Activated naive CD8-positive, alpha-beta T cell (primary cell): Measurements from ENCODE around the gene ELL.

Source experiments
- H3K27ac Mint-ChIP-seq: one replicate; pipeline ENCODE4 v1.8.0; 2021; ENCODE audit warnings: mixed read lengths
- H3K27me3 Mint-ChIP-seq: one replicate; pipeline ENCODE4 v1.8.0; 2021; ENCODE audit warnings: mixed read lengths
- H3K36me3 Mint-ChIP-seq: one replicate; pipeline ENCODE4 v1.8.0; 2021; ENCODE audit warnings: mixed read lengths
- H3K4me1 Mint-ChIP-seq: one replicate; pipeline ENCODE4 v1.8.0; 2021; ENCODE audit warnings: low read depth, mixed read lengths
- H3K4me3 Mint-ChIP-seq: one replicate; pipeline ENCODE4 v1.8.0; 2021; ENCODE audit warnings: mild to moderate bottlenecking, mixed read lengths
- H3K9me3 Mint-ChIP-seq: one replicate; pipeline ENCODE4 v1.8.0; 2021; ENCODE audit warnings: low read depth, mixed read lengths

Gene ELL

DNA sequence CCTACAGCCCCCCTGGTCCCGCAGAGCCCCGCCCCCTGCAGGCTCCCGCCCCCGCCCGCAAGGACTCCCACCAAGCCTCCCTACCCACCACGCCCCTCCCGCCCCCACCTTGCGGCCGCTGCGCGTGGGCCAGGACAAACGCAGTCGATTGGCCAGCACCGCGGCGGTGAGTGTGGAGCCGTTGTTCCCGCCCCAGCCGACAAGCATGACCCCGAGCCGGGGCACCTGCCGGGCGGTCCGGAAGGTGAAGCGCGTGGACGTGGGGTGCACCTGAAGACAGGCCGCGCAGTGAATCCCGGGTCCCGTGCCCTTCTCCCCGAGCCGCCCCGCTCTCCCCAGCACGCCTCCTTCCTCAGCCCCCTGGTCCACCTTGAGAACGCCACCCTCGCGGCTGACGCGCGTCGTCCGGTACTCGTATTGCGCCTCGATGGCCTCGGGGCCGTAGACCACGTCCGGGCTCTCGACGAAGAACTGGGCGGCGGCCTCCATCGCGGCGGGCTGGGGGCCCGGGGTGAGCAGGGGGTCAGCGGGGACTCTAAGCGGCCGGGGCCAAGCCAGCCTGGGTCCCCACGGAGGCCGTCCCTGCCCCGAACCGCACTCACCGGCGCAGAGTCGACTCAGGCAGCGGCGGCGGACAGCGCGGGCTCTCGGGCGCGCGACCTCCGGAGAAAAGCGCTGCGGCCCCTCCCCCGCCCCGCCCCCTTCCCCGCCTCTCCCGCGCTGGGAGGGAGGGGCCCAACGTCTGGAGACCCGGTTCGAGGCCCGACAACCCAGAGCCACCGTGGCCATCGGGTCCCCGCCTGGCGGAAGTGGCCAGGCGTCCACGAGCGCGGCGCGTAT is 84.2 kb downstream of the ELL start, which contains the start of gene ISYNA1:
Gene ISYNA1, minus strand, starts transcription at position 643 of the 840 bp plus-strand sequence. Its CDS starts 154 bp downstream, at position 489.
- Mint-ChIP-seq H3K27me3 (no peaks in the 10 kb centered on the region), H3K9me3 (no peaks in the 10 kb centered on the region), H3K4me3 (peak within 1 kb of the TSS; percentile 69), H3K36me3 (no peaks in the 10 kb centered on the region), H3K27ac (no peak within 1 kb of the TSS), H3K4me1 (peaks cover 20% of the 10 kb centered on the region)

DNA sequence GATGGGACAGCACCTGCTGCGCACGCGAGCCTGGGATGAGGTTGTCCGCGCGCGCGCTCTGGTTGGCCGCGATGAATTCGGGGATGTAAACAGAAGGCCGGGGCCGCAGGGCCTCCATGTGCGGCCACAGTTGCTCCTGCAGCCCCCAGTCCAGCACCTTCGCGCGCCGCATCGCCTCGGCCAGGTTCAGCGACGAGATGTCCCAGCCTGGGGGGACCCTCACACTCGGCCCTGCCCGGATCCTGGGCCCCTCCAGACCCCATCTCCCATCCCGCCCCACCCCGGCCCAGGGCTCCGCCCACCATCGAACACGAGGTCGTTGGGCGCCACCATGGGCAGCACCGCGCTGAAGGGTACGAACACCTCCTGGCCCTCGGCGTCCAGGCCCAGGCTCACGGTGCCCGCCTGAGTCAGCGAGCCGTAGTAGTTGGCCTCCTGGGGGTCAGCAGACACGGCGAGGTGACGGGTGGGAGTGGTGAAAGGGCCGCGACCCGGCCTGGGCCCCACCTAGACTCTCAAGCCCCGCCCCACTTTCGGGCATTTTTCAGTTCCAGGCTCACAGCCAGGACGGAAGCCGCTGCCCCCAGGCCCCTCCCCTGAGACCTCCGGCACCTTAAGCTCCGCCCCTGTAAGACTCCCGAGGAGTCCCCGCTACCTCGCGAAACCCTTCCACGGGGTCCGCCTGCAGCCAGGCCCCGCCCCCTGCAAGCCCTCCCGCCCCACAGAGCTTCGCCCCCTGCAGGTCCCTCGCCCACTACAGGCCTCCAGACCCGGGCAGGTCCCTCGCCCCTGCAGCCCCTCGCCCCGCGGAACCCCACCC is 85.0 kb downstream of the ELL start:
- no peaks in the 10 kb centered on the region for H3K27me3 Mint-ChIP-seq
- H3K4me3 Mint-ChIP-seq = peak overlapping the region; percentile 78
- H3K36me3 Mint-ChIP-seq = no peaks in the 10 kb centered on the region
- H3K27ac Mint-ChIP-seq = peak overlapping the region; percentile 61
- no peaks in the 10 kb centered on the region for H3K9me3 Mint-ChIP-seq
- peaks cover 19% of the 10 kb centered on the region for H3K4me1 Mint-ChIP-seq

DNA sequence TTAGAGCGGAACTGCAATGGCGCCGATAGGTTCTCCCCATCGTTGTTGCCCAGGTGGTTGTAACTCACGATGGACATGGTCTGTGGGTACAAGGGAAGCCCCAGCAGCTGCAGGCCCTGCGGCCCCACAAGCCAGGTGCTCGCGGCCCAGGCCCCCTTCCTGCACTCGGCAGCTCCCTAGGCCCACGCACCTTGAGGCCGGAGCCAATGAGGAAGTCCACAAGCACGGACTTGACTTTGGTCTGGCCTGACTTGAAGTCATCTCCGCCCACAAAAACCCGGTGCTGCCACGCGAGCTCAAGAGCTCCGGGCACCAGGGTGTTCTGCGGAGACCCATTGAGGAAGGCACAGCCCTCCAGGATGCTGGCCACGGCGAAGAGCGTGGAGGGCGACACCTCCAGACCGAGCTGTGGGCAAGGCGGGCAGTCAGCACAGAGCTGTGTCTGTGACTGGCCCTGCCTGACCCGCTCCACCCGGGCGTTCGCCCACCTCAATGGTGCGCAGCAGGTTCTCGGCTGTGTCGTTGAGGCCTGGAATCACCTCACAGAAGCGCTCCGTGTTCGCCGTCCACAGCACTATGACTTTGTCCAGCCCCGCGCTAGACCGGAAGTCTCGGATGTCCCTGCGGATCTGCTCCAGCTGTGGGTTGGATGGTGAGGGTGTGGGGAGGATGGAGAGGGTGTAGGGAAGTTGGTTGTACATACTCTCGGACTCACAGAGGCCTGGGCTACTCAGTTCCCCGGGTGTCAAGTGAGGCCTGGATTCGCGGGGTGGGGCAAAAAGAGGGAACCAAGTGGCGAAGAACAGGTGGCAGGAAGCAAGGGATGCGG is 85.8 kb downstream of the ELL start:
- H3K36me3 Mint-ChIP-seq = no peaks in the 10 kb centered on the region
- H3K4me1 Mint-ChIP-seq = peaks cover 19% of the 10 kb centered on the region
- H3K27me3 Mint-ChIP-seq = no peaks in the 10 kb centered on the region
- peak overlapping the region; percentile 61 for H3K27ac Mint-ChIP-seq
- peak overlapping the region; percentile 78 for H3K4me3 Mint-ChIP-seq
- no peaks in the 10 kb centered on the region for H3K9me3 Mint-ChIP-seq

DNA sequence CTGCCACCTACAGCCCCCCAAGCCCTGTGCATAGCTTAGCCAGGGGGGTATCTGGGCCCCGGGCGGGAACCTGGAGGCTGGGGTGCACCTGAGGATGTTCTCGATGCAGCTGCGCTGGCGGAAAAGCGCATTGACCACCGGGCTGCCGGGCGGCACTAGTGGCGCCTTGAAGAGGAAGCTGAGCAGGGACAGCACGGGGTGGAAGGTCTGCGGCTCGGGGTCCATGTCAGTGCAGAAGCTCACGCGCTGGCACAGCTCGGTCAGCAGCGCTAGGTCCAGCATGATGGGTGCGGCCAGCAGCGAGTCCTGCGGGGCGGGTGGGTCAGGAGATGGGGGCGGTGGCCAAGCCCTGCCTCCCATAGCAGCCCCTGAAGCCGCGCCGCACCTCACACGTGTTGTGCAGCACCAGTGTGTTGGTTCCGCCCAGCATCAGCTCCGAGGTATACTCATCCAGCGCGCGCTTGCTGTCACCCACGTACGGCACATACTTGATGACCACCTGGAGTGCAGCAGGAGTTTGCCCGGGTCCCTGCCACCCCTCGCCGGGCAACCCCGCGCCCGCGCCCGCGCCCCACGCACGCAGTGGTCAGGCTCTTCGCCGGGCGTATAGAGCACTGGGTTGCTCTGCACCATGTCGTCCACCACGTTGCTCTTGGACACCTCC is 86.6 kb downstream of the ELL start:
- peaks cover 18% of the 10 kb centered on the region for H3K4me1 Mint-ChIP-seq
- H3K27ac Mint-ChIP-seq = no peak overlapping the region
- no peaks in the 10 kb centered on the region for H3K9me3 Mint-ChIP-seq
- no peak overlapping the region for H3K4me3 Mint-ChIP-seq
- H3K36me3 Mint-ChIP-seq = no peaks in the 10 kb centered on the region
- H3K27me3 Mint-ChIP-seq = no peaks in the 10 kb centered on the region

DNA sequence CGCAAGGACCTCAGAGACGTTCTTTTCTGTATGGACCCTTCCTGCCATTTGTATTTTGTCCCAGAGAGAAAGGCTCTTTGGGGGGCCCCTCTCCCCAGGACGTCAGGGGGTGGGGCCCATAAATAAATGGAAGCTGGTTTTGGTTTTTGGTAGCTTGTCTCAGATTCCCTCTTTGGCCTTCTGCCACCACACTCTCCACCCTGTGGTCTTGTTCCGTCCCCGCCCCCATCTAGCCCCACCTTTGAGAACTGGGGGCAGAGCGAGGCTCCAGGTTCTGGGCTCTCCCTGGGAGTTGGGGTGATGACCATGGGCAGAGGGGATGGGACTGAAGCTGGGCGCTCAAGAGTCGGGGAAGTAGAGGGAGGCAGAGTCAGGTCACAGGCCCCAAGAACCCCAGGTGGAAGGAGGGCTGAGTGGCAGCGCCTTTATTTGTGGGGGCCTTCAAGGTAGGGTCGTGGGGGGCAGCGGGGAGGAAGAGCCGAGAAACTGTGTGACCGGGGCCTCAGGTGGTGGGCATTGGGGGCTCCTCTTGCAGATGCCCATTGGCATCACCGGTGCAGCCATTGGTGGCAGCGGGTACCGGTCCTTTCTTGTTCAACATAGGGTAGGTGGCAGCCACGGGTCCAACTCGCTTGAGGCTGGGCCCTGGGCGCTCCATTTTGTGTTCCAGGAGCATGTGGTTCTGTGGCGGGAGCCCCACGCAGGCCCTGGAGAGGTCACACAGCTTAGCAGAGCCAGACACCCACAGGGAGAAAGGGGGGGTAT is 87.3 kb downstream of the ELL start:
- Mint-ChIP-seq H3K4me1 (peaks cover 24% of the 10 kb centered on the region), H3K4me3 (peak overlapping the region; percentile 60), H3K9me3 (no peaks in the 10 kb centered on the region), H3K27ac (peak overlapping the region; percentile 34), H3K36me3 (no peaks in the 10 kb centered on the region), H3K27me3 (no peaks in the 10 kb centered on the region)

DNA sequence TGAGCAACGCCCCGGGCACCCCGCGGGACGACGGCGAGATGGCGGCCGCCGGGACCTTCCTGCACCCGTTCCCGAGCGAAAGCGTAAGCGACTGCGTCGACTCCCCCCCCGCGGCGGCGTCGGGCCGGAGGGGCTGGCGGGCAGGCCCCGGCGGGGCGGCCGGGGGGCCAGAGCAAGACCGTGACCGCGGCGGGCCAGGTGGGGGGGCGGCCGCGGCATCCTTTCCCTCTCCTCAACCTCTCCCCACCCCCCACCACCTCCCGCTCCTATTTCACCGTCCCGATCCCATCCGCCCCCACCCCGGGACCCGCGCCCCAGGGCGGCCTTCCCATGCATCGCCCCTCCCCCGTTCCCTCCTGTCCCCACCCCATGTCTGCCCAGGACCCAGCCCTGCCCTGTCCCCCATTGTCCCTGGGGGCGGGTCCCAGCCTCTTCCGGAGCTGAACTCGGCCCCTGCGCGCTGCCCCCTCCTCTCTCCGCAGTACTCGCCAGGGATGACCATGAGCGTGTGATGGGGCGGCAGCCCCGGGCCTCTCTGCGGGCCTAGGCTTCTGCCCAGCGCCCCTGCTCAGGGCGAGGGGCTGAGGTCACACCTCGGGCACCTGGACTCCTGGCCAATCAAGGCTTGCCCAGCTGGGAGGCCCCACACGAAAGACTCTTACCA is 88.0 kb downstream of the ELL start:
- Mint-ChIP-seq H3K9me3 (no peaks in the 10 kb centered on the region), H3K27me3 (no peaks in the 10 kb centered on the region), H3K4me3 (peak overlapping the region; percentile 60), H3K4me1 (peaks cover 25% of the 10 kb centered on the region), H3K36me3 (no peaks in the 10 kb centered on the region), H3K27ac (peak overlapping the region; percentile 34)

DNA sequence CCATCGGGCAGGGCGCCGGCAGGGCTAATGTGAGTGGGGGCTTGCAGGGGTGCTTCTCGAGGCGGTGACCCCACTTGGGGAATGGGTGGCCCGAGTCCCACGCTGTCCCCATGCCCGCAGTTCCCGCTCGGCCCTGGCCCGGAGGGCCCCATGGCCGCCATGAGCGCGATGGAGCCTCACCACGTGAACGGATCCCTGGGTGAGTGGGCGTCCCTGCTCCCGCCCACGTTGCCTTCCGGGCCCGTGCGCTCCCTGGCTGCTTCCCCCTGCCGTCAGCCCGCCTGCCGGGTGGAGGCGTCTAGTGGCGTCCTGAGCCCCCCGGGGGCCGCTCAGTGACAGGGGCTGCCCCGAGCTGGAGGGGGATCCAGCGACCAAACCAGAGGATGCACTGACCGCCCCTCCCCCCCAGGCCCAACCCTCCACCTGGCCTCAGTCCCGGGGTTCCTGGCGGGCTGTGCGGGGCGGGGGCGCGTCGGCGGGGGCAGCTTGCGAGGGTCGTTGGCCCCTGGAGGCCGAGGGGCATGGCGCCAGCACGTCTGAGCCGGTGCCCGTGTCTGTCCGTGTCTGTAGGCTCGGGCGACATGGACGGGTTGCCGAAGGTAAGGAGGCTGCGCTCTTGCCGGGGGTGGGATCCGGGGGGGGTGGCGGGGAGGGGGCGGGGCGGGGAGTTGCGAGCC is 88.7 kb downstream of the ELL start:
- Mint-ChIP-seq H3K9me3 (no peaks in the 10 kb centered on the region), H3K27me3 (no peaks in the 10 kb centered on the region), H3K4me1 (peaks cover 23% of the 10 kb centered on the region), H3K4me3 (peak overlapping the region; percentile 77), H3K27ac (peak overlapping the region; percentile 50), H3K36me3 (no peaks in the 10 kb centered on the region)

DNA sequence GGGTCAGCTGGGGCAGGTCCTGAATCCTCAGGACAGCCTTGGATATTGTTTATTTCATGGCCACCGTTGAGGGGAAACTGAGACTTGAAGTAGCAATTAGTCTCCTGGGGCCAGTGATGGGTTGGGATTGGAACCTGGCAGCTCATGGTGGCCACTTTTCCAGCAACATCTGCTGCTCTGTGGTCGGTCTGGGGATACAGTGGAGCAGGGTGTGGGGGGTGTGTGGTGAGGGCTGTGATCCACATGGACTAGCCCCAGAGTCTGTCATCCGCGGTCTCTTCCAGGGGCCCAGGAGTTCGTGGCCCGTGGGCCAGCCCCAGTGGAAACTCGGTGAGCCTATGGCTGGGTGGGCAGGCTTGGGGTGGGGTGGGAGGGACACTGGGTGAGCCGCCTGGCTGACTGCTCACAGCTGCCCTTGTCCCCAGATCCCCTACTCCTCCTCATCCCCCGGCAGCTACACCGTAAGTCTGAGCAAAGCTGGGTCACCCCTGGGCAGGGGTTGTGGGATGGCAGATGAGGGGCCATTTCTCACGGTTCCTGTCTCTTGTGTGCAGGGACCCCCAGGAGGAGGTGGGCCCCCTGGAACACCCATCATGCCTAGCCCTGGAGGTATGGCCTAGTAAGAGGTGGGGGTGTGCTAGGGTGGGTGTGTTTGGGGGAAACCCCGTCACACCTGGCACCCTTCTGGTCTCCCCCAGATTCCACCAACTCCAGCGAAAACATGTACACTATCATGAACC is 89.4 kb downstream of the ELL start:
- H3K4me3 Mint-ChIP-seq = peak overlapping the region; percentile 77
- H3K27me3 Mint-ChIP-seq = no peaks in the 10 kb centered on the region
- no peaks in the 10 kb centered on the region for H3K36me3 Mint-ChIP-seq
- H3K27ac Mint-ChIP-seq = peak overlapping the region; percentile 50
- H3K9me3 Mint-ChIP-seq = no peaks in the 10 kb centered on the region
- H3K4me1 Mint-ChIP-seq = peaks cover 23% of the 10 kb centered on the region

DNA sequence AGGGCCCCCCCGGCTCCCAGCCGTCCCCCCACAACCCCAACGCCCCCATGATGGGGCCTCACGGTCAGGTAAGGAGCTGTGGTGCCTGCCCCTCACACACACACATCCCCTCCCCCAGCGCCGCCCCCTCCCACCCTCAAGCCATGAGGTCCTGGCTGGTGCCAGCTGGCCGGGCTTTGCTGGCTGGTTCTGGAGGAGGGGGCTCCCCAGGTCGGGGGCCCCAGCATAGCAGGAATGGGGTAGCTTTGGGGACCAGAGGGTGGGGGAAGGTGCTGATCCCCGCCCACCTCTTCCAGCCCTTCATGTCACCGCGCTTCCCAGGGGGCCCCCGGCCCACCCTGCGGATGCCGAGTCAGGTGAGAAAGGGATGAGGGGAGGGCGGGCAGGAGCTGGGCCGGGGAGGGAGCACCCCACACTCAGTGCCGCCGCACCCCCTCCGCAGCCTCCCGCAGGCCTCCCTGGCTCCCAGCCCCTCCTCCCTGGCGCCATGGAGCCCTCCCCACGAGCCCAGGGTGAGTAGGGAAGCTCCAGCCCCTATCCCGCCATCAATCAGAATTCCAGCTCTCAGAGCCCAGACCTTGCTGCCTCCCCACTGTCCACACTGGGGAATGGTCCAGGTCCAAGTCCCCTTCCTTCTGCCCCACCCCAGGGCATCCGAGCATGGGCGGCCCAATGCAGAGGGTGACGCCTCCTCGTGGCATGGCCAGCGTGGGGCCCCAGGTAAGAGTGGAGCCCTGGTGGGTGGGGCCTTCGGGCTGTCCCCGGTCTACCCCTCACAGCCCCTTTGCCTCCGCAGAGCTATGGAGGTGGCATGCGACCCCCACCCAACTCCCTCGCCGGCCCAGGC is 90.3 kb downstream of the ELL start:
- Mint-ChIP-seq H3K36me3 (no peaks in the 10 kb centered on the region), H3K27ac (no peak overlapping the region), H3K4me1 (peaks cover 23% of the 10 kb centered on the region), H3K27me3 (no peaks in the 10 kb centered on the region), H3K9me3 (no peaks in the 10 kb centered on the region), H3K4me3 (no peak overlapping the region)

DNA sequence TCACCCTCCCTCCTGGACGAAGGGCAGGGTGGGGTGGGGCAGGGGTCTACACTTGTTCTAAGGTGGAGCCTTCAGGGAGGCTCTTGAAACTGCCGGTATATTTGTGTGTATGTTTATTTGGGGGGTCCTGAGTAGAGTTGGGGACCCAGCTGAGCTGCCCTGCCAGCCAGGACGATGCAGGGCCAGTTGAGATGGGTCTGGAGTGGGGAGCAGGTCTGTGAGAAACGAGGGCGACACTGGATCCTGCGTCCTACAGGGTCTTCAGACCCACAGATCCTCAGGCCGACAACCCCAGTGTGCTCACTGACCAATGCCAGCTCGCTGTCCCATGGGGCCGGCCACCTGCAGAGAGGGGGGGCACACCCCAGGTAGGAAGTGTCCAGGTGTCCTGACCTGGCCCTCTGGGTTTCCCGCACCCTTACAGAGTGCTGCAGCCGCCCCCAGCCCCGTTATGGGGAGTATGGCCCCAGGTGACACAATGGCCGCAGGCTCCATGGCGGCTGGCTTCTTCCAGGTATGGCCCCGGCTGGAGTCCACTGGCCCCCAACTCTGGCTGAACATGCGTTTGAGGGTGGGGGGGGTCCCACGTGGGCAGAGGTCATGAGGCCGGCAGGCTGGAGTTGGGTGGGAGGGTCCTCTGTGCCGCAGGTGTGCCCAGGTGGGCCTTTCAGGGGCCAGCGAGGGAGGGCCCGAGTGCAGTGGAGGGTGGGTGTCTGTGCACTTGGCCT is 91.3 kb downstream of the ELL start:
- Mint-ChIP-seq H3K4me3 (peak overlapping the region; percentile 54), H3K27me3 (no peaks in the 10 kb centered on the region), H3K27ac (no peak overlapping the region), H3K4me1 (peaks cover 25% of the 10 kb centered on the region), H3K9me3 (no peaks in the 10 kb centered on the region), H3K36me3 (no peaks in the 10 kb centered on the region)

DNA sequence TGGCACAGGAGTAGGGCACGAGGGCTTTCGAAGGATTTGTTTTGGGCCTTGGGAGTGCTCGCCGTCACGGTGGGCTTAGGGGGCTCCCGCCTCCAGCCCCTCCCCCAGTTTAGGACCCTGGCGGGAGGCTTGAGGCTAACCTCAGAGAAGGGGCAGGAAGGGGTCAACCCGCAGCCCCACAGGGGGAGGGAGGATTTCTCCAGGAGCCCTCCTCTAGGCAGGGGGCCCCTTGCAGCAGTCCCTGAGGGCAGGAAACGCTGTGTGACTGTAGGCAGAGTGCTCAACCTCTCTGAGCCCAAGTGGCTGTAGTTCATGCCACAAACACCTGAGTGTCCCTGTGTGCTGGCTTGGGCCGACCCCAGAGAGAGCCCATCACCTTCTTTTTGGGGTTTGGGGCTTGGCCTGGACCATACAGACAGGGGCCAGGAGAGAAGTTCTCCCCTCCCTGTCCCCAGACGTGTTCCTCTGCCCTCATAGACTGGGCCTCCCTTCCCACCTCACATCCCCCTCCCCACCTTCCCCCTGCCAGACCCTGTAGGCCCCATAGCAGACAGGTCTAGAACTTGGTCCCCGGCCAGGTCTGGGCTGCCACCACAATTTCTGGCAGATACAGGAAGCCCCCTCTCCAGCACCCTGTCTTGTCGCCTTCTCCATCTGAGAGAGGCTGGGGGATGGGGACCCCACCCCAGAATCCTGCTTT is 92.0 kb downstream of the ELL start:
- Mint-ChIP-seq H3K4me1 (peaks cover 25% of the 10 kb centered on the region), H3K27ac (no peak overlapping the region), H3K4me3 (peak overlapping the region; percentile 69), H3K36me3 (no peaks in the 10 kb centered on the region), H3K27me3 (no peaks in the 10 kb centered on the region), H3K9me3 (no peaks in the 10 kb centered on the region)
